Activated naive CD8-positive, alpha-beta T cell treated with anti-CD3 and anti-CD28 coated beads, Interleukin-2, amount 50 U/mL, for 24 hours (primary cell): ENCODE results near the gene SLC5A10.

ENCODE experiments used
- ATAC-seq: fragments of 150-1000 bp; cut with Tn5 transposase; one replicate; pipeline ENCODE4 v1.10.0; 2021
- DNase-seq: peaks from one replicate; pipeline ENCODE4 v3.0.0; 2021
- H3K27ac Mint-ChIP-seq: one replicate; pipeline ENCODE4 v1.8.0; 2021; ENCODE audit warnings: mild to moderate bottlenecking, mixed read lengths
- H3K27me3 Mint-ChIP-seq: one replicate; pipeline ENCODE4 v1.8.0; 2021; ENCODE audit warnings: mixed read lengths
- H3K36me3 Mint-ChIP-seq: one replicate; pipeline ENCODE4 v1.8.0; 2021; ENCODE audit warnings: low read depth, mixed read lengths
- H3K4me1 Mint-ChIP-seq: one replicate; pipeline ENCODE4 v1.8.0; 2021; ENCODE audit warnings: mixed read lengths
- H3K4me3 Mint-ChIP-seq: one replicate; pipeline ENCODE4 v1.8.0; 2021; ENCODE audit warnings: mild to moderate bottlenecking, moderate library complexity, mixed read lengths
- H3K9me3 Mint-ChIP-seq: one replicate; pipeline ENCODE4 v1.8.0; 2021; ENCODE audit warnings: mixed read lengths

The SLC5A10 gene

GRCh38 chr17:18980682-18981334 lies 28.8 kb downstream of the SLC5A10 start:
- Mint-ChIP-seq H3K4me1 (peaks cover 1% of the 10 kb centered on the region), H3K4me3 (no peak overlapping the region), H3K9me3 (no peaks in the 10 kb centered on the region), H3K36me3 (peaks cover 6% of the 10 kb centered on the region), H3K27me3 (no peaks in the 10 kb centered on the region), H3K27ac (no peak overlapping the region)
- DNase-seq: no peak
- no peak for ATAC-seq

- no peak overlapping the region for H3K27ac Mint-ChIP-seq
- no peak overlapping the region for H3K4me3 Mint-ChIP-seq
- H3K27me3 Mint-ChIP-seq: no peaks in the 10 kb centered on the region
- H3K9me3 Mint-ChIP-seq: no peaks in the 10 kb centered on the region
- H3K4me1 Mint-ChIP-seq: peaks cover 1% of the 10 kb centered on the region
- H3K36me3 Mint-ChIP-seq: peaks cover 9% of the 10 kb centered on the region
- no peak for DNase-seq
- ATAC-seq: no peak
Measured at GRCh38 chr17:18981335-18981641, 29.3 kb downstream of the SLC5A10 start.

- no peak overlapping the region for H3K27ac Mint-ChIP-seq
- H3K36me3 Mint-ChIP-seq: peaks cover 9% of the 10 kb centered on the region
- peaks cover 3% of the 10 kb centered on the region for H3K4me1 Mint-ChIP-seq
- H3K4me3 Mint-ChIP-seq: no peak overlapping the region
- ATAC-seq: peak; percentile 44
- DNase-seq: no peak
- no peaks in the 10 kb centered on the region for H3K9me3 Mint-ChIP-seq
- no peaks in the 10 kb centered on the region for H3K27me3 Mint-ChIP-seq
Measured at GRCh38 chr17:18981642-18982424, 29.9 kb downstream of the SLC5A10 start.

GRCh38 chr17:18984273-18985114 lies 32.5 kb downstream of the SLC5A10 start:
- Mint-ChIP-seq H3K27me3 (no peaks in the 10 kb centered on the region), H3K9me3 (no peaks in the 10 kb centered on the region), H3K36me3 (peaks cover 4% of the 10 kb centered on the region), H3K27ac (no peak overlapping the region), H3K4me1 (peaks cover 10% of the 10 kb centered on the region), H3K4me3 (no peak overlapping the region)
- ATAC-seq (no peak), DNase-seq (no peak)

- DNase-seq: no peak
- ATAC-seq: no peak
- Mint-ChIP-seq H3K4me1 (peaks cover 10% of the 10 kb centered on the region), H3K36me3 (peaks cover 4% of the 10 kb centered on the region), H3K27ac (no peak overlapping the region), H3K27me3 (no peaks in the 10 kb centered on the region), H3K9me3 (no peaks in the 10 kb centered on the region), H3K4me3 (no peak overlapping the region)
Measured at GRCh38 chr17:18985475-18985874, 33.5 kb downstream of the SLC5A10 start.

- Mint-ChIP-seq H3K4me1 (peaks cover 10% of the 10 kb centered on the region), H3K27ac (no peak overlapping the region), H3K36me3 (peaks cover 4% of the 10 kb centered on the region), H3K27me3 (no peaks in the 10 kb centered on the region), H3K9me3 (no peaks in the 10 kb centered on the region), H3K4me3 (no peak overlapping the region)
- DNase-seq (peak; percentile 26), ATAC-seq (peak; percentile 31)
Measured at GRCh38 chr17:18986541-18987229, 34.7 kb downstream of the SLC5A10 start.

- no peak overlapping the region for H3K4me3 Mint-ChIP-seq
- no peaks in the 10 kb centered on the region for H3K27me3 Mint-ChIP-seq
- no peak for ATAC-seq
- DNase-seq: no peak
- H3K4me1 Mint-ChIP-seq: peaks cover 10% of the 10 kb centered on the region
- H3K36me3 Mint-ChIP-seq: peaks cover 4% of the 10 kb centered on the region
- no peak overlapping the region for H3K27ac Mint-ChIP-seq
- H3K9me3 Mint-ChIP-seq: no peaks in the 10 kb centered on the region
Measured at GRCh38 chr17:18987230-18987610, 35.3 kb downstream of the SLC5A10 start.

- Mint-ChIP-seq H3K4me1 (peaks cover 15% of the 10 kb centered on the region), H3K36me3 (peaks cover 4% of the 10 kb centered on the region), H3K9me3 (no peaks in the 10 kb centered on the region), H3K27me3 (no peaks in the 10 kb centered on the region), H3K27ac (no peak overlapping the region), H3K4me3 (no peak overlapping the region)
- no peak for DNase-seq
- no peak for ATAC-seq
Measured at GRCh38 chr17:18987862-18988545, 36.0 kb downstream of the SLC5A10 start.

- H3K27me3 Mint-ChIP-seq: no peaks in the 10 kb centered on the region
- no peak overlapping the region for H3K4me3 Mint-ChIP-seq
- H3K4me1 Mint-ChIP-seq: peaks cover 21% of the 10 kb centered on the region
- no peak overlapping the region for H3K27ac Mint-ChIP-seq
- peaks cover 7% of the 10 kb centered on the region for H3K36me3 Mint-ChIP-seq
- ATAC-seq (no peak), DNase-seq (no peak)
- H3K9me3 Mint-ChIP-seq: no peaks in the 10 kb centered on the region
Measured at GRCh38 chr17:18988546-18989173, 36.7 kb downstream of the SLC5A10 start.

GRCh38 chr17:18990331-18990730 lies 38.4 kb downstream of the SLC5A10 start:
- no peaks in the 10 kb centered on the region for H3K27me3 Mint-ChIP-seq
- peaks cover 13% of the 10 kb centered on the region for H3K36me3 Mint-ChIP-seq
- no peak for ATAC-seq
- H3K4me1 Mint-ChIP-seq: peaks cover 27% of the 10 kb centered on the region
- H3K27ac Mint-ChIP-seq: no peak overlapping the region
- DNase-seq: no peak
- H3K4me3 Mint-ChIP-seq: no peak overlapping the region
- peaks cover 5% of the 10 kb centered on the region for H3K9me3 Mint-ChIP-seq

GRCh38 chr17:18991531-18992315 lies 39.8 kb downstream of the SLC5A10 start:
- ATAC-seq (no peak), DNase-seq (no peak)
- Mint-ChIP-seq H3K36me3 (peaks cover 18% of the 10 kb centered on the region), H3K27ac (no peak overlapping the region), H3K4me3 (no peak overlapping the region), H3K9me3 (peaks cover 10% of the 10 kb centered on the region), H3K27me3 (no peaks in the 10 kb centered on the region), H3K4me1 (peaks cover 26% of the 10 kb centered on the region)

- Mint-ChIP-seq H3K27me3 (no peaks in the 10 kb centered on the region), H3K36me3 (peaks cover 19% of the 10 kb centered on the region), H3K4me3 (no peak overlapping the region), H3K4me1 (peaks cover 19% of the 10 kb centered on the region), H3K27ac (no peak overlapping the region), H3K9me3 (peaks cover 10% of the 10 kb centered on the region)
- peak; percentile 37 for ATAC-seq
- DNase-seq: no peak
Measured at GRCh38 chr17:18992454-18993130, 40.6 kb downstream of the SLC5A10 start.
